Activated CD8-positive, alpha-beta memory T cell treated with anti-CD3 and anti-CD28 coated beads, Interleukin-2, amount 50 U/mL, for 24 hours (primary cell): ENCODE data around the gene NRIP2.
A peak's percentile ranks its signal among the peaks of the same experiment; 100 is the strongest.

Experiments used
- DNase-seq: peaks from one replicate; pipeline ENCODE4 v3.0.0-alpha.2; 2020; ENCODE audit errors: extremely low read depth

NRIP2 gene

DNA sequence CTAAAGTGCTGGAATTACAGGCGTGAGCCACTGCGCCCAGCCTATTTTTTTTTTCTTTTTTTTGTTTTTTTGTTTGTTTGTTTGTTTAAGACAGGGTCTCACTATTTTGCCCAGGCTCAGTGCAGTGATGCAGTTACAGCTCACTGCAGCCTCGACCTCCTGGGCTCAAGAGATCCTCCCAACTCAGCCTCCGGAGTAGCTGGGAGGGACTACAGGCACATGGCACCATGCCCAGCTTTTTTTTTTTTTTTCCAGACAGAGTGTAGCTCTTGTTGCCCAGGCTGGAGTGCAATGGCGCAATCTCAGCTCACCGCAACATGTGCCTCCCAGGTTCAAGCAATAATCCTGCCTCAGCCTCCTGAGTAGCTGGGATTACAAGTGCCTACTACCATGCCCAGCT is 28.1 kb downstream of the NRIP2 start:
- DNase-seq: no peak

DNA sequence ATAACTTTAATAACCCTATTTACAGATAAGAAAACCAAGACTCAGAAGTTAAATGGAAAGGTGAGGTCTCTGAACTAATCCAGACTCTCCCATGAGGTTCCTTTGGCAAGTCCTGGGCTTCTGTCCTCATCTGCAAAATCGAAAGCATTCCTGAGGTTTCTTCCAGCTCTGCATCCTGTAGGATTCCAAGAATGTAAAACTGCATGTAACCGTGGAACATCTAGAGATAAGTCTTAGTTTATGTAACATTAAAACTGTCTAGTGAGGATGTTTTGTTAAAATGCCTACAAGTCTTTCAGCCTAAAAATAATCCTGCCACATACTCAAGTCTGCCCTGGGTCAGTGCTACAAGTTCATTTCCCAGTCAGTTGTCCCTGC is 29.7 kb downstream of the NRIP2 start:
- DNase-seq: no peak

DNA sequence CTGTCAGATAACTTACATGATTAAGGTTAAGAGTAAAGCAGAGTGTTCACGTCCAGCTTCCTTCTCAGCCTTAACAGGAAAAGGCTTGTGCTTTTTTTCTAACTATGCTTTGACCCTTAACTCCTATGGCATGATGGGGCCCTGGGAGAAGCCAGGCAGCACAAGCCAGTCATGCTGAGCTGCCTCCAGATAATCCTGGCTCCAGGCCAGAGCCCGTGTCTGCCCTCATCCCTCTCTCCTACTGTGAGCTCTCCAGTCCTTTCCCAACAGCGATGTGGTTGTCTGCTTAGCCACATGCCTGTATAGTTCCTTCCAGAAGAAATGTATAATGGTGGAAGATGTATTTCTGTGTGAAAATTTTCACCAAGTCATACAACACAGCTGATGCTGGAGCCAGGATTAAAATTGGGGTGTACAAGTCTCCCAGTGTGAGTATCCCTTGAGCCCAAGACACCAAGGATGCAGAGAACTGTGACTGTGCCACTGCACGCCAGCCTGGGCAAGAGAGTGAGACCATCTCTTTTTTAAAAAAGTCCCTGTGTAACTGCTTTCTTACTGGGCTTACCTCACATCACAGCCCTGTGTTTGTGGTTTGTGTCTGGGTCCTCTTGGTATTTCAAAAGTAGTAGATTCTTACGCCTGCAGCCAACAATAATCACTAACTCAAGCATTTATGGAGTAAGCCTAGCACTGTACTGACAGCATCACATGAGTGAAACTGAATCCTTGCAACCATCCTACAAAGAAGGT is 30.3 kb downstream of the NRIP2 start:
- no peak for DNase-seq

DNA sequence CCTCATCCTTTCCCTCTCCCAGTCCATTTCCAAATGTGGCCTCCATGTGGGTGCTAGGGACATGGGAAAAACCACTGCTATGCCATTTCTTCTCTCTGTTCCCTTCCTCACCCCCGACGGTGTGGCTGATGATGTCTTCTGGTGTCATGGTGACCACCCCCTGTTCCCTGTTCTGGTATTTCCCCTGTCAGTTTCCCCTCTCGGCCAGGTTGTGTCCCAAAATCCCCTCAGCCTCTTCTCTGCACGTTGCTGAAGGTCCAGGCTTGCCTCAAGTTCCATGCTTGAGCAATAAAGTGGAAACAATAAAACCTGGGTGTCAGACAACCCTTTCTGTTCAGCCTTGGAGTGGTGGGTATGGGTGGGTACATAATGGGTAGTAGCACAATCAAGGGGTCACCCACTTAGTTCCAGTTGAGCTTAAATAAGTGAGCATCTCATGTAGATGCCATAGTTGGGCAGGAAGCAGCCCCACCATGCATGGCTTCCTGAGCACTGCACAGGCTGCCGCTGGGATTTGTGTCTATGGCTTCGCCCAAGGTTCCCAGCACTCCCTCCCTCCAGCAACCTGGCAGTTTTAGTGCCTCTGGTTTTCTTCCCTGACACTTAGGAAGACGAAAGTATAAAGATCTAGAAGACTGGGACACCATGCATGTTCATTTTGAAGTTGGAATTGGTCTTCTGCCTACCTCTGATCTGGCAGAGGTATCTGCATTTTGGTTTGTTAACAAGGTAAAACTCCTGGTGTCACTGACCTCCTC is 31.0 kb downstream of the NRIP2 start:
- DNase-seq: no peak

DNA sequence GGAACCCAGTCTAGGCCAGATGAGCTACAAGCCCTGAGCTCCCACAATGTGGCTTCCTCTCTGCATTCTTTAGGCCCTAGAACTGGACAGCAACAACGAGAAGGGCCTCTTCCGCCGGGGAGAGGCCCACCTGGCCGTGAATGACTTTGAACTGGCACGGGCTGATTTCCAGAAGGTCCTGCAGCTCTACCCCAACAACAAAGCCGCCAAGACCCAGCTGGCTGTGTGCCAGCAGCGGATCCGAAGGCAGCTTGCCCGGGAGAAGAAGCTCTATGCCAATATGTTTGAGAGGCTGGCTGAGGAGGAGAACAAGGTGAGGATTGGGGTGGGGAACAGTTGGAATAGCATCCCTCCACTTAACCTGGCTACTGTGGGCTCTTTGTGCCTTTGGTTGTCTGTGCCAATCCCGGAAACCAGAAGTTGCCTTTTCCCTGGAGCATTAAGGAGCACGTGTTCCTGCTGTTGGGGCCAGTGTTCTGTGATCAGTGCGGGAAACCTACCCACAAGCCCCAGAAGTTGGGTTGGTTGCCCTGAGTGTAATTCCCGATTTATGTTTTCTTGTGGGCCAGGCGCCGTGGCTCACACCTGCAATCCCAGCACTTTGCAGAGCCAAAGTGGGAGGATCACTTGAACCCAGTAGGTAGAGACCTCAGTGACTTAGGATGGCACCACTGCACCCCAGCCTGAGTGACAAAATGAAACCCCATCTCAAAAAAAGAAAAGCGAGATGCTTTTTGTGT is 33.6 kb downstream of the NRIP2 start:
- DNase-seq: no peak

DNA sequence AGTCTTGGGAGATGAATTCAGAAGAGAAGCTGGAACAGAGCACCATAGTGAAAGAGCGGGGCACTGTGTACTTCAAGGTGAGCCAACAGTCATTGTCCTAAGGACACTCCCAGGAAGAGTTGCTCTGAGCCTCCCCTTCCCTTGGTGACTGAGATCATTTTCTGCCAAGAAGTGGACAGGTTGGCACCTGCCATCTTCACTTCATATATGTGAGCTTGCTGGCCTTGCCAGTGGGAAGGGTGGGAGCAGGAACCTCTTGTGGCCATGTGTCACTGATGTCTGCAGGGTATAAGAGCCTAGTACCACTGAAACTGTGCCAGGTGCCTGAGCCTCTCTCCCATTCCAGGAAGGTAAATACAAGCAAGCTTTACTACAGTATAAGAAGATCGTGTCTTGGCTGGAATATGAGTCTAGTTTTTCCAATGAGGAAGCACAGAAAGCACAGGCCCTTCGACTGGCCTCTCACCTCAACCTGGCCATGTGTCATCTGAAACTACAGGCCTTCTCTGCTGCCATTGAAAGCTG is 34.7 kb downstream of the NRIP2 start:
- no peak for DNase-seq

DNA sequence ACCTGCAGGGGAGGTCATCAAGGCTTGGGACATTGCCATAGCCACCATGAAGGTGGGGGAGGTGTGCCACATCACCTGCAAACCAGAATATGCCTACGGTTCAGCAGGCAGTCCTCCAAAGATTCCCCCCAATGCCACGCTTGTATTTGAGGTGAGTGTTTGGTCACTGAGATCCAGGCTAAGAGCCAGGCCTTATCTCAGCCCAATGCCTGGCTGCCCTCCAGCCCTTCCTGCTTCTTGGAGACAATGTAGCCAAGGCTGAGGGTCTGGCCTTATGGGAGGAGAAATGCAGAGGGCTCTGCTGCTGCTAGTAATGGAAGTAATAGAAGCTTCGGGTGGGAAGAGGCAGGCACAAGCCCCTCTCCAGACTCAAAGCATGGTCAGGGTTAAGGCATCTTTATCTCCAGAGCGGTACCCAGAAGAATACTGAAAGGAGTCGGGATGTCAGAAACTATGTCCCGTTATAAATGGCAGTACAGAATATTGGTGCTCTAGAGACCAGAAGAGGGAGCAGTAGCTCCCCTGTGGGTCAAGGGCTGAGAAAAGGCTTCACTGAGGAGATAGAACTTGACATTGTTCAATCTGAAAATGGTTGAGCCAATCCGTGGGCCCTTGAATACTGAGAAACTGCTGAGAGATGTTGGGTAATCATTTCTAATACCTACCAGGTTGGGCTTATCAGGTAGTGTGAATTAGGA is 37.0 kb downstream of the NRIP2 start:
- DNase-seq: no peak

DNA sequence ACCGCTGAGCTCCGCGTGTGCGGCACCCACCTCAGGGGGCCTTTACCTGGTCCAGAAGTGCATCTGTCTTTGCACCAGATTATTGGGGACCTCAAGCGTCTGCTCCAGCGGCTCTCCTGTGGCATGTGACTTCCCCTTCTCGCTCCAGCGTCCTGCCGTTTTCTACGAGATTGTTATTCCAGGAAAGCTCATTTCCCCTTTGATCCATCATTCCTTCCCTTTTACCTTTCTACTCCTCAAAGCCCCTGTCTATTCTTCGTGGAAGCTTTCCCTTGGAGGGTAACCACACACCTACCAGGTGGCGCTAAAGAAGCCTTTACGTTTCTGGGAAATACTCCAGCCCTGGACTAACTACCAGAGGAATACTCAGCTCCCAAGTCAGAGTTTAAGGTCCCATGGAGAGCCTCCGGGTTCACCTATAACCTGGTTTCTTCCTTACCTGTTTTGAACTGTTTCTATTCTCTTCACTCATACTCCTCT is 38.6 kb downstream of the NRIP2 start:
- no peak for DNase-seq

DNA sequence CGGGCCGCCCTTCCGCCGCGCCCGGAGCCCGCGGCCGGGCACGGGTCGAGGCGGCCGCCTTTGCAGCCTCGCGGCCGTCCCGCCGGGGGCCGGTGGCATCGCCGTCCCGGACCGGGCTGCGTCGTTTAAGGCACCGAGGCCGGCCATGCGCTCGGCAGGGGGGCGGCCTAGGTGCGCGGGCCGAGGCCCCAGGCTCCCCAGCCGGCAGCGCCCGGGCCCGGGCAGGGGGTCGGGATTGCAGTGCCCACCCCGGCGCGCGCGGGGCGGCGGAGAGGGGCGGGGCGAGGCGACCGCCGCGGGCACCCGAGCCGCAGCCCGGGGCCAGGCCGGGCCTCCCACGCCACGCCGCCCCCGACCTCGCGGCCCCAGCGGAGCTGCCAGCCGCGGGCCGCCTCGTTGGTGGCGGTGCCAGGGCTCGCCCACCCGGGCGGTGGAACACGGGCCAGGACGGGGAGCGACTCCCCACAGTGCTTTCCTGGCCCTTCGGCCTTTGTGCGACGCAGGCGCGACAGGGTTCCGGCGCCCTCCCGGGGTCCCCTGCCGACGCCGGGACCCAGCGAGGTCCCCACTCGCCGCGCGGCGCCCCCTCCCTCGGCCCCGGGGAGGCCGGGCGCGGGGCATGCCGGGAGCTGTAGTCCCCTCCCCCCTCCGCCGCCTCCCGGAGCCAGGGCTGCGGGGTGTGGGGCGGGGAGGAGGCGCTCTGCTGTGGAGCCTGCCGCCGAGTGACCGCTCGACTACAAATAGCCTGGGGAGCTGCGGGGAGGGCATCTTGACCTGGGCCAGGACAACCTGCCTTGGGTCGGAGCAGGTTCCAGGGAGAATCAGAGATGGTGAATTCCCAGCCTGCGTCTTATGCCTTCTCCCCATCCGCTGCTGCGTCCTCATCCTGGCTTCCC is 39.3 kb downstream of the NRIP2 start:
- peak; percentile 28 for DNase-seq

DNA sequence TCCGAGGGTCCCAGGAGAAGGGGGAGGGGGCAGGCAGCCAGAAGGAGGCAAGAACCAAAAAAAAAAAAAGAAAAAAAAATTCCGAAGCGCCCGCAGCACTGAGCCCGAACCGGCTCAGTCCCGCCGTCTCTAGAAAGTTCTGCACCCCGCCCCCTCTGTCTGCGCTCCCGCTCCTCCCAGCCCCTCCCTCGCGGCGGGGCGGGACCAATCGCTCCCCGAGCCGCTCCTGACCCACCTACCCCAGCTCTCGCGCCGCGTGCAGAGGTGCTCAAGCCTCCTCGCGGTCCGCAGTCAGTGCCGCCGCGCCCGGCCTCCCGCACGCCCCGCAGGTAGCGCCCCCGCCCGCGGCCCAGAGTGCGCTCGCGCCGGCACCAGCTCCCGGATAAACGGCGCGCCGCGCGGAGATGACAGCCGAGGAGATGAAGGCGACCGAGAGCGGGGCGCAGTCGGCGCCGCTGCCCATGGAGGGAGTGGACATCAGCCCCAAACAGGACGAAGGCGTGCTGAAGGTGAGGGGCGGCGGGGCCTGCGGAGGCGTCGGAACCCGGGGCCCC is 40.0 kb downstream of the NRIP2 start, which contains the start of gene FKBP4:
FKBP4 (plus strand) TSS at position 235 of the 554 bp plus-strand sequence; CDS start at position 405, 170 bp downstream.
- peak; percentile 76 for DNase-seq

DNA sequence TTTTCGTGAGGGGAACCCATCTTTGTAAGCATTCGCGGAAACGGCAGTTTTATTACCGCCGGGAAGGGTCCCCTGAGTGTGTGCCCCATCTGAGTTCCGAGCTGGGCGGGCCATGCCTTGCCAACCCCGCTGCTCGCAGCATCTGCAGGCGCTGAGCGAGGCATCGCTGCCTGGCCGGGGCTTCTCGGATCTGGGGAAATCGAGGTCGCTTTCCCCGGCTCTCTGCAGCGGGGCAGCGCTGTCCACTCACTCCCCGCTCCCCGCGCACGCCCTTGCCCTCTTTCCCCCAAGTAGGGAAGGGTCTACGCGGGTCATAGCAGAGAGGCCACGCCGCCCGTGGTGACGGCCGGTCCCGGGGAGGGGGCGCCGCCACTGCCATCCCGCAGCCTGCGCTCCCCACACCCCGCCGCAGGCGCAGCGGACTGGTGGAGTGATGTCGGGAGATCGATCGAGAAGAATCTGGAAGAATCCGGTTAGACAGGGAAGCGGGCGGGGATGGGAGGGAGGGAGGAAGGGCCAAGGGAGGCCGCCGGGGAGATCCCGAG is 40.6 kb downstream of the NRIP2 start:
- DNase-seq: no peak

DNA sequence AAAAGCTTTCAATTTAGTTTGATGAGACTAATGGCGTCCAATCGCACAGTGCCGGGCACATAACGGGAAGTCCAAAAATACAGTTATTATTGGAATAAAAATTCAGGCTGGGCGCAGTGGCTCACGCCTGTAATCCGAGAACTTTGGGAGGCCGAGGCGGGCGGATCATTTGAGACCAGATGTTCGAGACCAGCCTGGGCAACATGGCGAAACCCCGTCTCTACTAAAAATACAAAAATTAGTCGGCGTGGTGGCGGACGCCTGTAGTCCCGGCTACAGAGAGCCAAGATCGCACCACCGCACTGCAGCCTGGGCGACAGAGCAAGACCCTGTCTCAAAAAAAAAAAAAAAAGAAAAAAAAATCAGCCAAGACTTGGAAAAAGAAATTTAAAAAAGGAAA is 41.3 kb downstream of the NRIP2 start:
- no peak for DNase-seq

DNA sequence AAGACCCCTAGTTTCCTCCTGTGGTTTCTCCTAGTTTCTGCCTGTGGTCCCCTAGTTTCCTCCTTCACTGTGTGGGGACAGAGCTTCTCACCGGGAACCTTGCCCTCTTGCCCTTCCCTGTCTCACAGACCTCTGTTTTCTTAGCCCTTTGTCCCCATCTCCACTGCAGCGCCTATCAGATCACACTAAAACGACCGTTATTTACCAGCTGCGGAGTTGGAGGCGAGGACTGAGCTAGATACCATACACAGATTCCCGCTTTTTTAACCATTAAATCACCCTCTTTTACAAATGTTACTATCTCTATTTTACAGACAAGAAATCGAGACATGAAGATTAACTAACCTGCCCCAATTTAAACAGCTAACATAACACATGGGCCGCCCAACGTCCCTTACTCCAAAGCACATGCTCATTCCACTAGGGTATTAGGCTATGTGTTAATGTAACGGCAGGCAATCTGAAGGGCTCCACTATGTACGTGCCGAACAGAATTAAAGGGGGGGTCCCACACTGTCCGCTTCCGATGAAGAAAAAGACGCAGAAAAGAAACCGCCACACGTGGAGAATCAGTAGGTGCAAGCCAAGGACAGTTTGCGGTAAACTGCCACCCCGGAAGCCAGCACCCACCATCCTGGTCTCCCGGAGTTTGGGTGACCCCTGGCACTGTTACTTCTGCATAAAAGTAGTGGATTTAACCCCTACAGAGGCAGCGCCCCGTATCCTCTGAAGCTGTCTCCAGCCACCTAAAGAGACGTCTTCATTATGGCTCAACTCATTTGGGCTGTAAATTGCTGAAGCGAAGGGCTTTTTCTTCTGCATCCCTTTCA is 41.9 kb downstream of the NRIP2 start:
- no peak for DNase-seq

DNA sequence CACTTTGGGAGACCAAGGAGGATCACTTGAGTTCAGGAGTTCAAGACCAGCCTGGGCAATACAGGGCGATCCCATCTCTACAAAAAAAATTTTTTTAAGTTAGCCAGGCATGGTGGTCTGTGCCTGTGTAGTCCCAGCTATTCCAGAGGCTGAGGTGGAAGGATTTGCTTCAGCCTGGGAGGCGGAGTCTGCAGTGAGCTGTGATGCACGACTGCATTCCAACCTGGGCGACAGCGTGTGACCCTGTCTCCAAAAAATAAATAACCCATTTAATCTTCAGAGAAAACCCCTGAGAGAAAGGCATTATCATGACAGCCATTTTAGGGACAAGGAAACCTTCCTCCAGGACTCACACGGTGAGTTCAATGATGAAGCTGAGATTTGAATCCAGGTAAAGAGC is 43.7 kb downstream of the NRIP2 start:
- DNase-seq: no peak

DNA sequence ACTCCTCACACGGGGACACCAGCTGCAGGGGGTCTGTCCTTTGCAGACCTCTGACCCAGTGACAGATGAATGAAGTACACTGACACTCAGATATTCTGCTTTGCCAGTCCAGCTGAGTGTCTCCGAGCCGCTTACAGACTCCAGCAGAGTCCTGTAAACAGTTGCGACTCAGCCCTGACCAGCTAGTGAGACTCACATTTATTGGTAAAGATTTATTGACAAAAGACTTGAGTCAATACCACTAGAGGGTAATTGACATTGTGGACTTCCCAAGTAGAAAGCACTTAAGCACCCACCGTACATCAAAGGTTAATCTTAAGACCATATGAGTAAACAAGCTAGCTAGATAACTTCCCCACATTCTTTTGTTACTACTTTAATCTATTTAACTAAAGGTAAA is 49.8 kb downstream of the NRIP2 start:
- no peak for DNase-seq

DNA sequence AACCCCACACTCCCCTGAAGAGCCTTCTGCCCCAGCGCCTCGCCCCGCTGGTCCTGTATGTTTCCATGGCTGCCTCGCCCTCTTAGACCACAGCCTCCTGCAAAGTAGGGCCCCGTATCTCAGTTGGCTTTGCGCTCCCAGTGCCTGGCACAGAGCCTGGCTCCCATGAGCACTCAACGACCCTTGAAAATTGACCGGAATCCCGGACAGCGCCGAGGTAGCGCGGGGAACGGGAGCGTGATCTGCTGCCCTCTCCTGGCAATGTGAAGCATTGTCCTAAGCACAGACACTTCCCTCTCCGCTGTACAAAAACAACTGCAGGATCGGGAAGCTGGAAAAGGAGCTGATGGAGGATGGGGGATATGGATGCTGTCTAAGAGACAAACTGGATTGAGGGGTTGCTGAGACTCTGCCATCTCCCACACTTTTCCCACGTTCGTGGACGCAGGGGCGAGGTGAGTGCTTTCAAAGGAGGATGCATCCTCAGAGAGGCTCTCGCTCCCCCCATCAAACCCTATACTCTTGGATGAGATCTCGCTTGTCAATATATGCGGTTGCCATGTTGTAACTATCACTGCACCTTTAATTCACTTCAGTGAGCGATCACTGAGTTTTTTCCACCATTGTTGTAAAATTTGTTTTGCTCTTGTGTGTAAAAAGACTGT is 50.8 kb downstream of the NRIP2 start:
- no peak for DNase-seq

DNA sequence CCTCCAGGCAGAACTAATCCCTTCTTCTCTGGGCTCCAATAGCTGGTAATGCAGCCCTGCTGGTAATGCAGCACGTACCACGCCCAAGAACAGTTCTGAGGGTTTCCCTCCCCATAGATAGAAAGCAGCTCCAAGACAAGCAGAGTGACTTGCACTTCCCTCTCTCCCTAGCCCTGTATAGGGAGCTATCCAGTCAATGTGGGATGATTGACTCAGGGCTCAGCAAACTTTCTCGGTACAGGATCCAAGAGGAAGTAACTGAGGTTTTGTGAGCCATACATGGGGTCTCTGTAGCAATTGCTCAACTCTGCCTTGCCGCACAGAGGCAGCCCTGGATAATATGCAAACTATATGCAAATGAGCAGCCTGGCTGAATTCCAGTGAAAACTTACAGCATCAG is 55.6 kb downstream of the NRIP2 start:
- DNase-seq: no peak

DNA sequence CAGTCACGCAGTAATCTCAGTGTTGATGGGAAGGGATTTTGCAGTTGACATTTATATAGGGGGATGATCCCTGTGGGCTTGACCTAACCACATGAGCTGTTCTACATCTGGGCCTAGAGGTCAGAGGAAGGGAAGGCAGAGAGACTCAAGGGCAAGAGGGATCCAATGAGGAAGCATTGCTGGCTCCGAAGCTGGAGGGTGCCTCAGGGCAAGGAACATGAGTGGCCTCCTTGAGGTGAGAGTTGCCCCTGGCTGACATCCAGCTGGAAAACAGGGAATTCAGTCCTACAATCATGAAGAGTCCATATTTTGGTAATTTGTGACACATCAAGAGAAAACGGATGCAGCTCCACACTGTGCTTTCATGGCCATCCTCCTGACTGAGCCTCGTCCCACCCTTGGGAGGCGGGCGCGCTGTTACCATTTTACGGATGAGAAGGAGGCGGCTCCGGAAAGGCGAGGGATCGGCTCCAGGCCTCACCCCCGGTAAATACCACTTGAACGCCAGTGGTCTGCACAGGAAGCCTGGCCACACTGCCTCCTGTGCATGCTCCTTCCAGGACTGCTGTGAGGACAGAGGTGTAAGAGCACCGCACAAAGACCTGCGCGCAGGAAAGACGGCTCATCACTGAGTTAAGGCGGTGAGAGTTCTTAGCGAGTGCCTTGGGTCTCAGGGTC is 58.6 kb downstream of the NRIP2 start:
- DNase-seq: no peak
